Uterus (tissue), 4 donors: Measurements from ENCODE around the gene STX12. TPM values are rescaled to one million over a fixed set of nuclear protein-coding genes. Genes with fewer than 3 reads are reported as not detected.

Source experiments
- DNase-seq, 2 donors: peaks; one replicate each; pipeline ENCODE4 v3.0.0-alpha.2; 2019 to 2020
- H3K27ac ChIP-seq, 2 donors: fragments of 200-600 bp; sonication (generic); 1 replicate in 1 of 2; 2 replicates in 1 of 2; pipeline ENCODE4 v1.5.1; 2016 to 2018
- H3K27me3 ChIP-seq, 2 donors: fragments of 200-600 bp; sonication (generic); one replicate each; pipeline ENCODE4 v1.5.1; 2018 to 2019; ENCODE audit warnings: control low read depth in 1 of 2
- H3K36me3 ChIP-seq, 2 donors: fragments of 200-600 bp; sonication (generic); one replicate each; pipeline ENCODE4 v1.5.1; 2019; ENCODE audit warnings: control low read depth in 1 of 2
- H3K4me1 ChIP-seq, 2 donors: fragments of 200-600 bp; sonication (generic); one replicate each; pipeline ENCODE4 v1.5.1; 2018 to 2019; ENCODE audit warnings: control low read depth in 1 of 2
- H3K4me3 ChIP-seq, 2 donors: fragments of 200-600 bp; sonication (generic); 1 replicate in 1 of 2; 2 replicates in 1 of 2; pipeline ENCODE4 v1.5.1; 2018 to 2019; ENCODE audit warnings: mild to moderate bottlenecking in 1 of 2
- H3K9me3 ChIP-seq, 2 donors: fragments of 200-600 bp; sonication (generic); one replicate each; pipeline ENCODE4 v1.5.1; 2019; ENCODE audit warnings: control low read depth in 1 of 2
- POLR2A ChIP-seq, 2 donors: fragments of 450-650 bp; IDR thresholded peaks; one replicate each; pipeline ENCODE4 v1.6.1; 2016; ENCODE audit warnings: antibody characterized with exemption in 2 of 2, mild to moderate bottlenecking in 1 of 2, moderate library complexity in 1 of 2
- intact Hi-C: fragments of 100-400 bp; cut with DNase I; formaldehyde crosslinking; loops from one replicate; pipeline ENCODE4 v1.15.1; 2023; ENCODE audit warnings: low total_unique reads
- total RNA-seq, 4 donors: library from RNA; depleted of rRNA in 3 of 4; stranded (reverse); fragments of >200 nt in 3 of 4; gene quantifications; one replicate each; pipeline versions ENCODE4 v1.1.0 to v1.2.4, GENCODE V29; 2014 to 2023
- TF ChIP-seq, protein P1 (sequence below), 4 experiments: fragments of 200-600 bp in 2 of 4; fragments of 450-650 bp in 2 of 4; sonication (generic) in 2 of 4; IDR thresholded peaks; one replicate each; pipeline ENCODE4 v1.5.1; 2016 to 2019; ENCODE audit warnings: antibody characterized with exemption in 4 of 4, mild to moderate bottlenecking in 2 of 4, moderate library complexity in 1 of 4
- donor health status: DM: yes; HTN: yes; CAD: no.

STX12 gene
- total RNA-seq, 4 donors from 2014 or later, result 24.4 to 67.8 (median 56.2) TPM

DNA sequence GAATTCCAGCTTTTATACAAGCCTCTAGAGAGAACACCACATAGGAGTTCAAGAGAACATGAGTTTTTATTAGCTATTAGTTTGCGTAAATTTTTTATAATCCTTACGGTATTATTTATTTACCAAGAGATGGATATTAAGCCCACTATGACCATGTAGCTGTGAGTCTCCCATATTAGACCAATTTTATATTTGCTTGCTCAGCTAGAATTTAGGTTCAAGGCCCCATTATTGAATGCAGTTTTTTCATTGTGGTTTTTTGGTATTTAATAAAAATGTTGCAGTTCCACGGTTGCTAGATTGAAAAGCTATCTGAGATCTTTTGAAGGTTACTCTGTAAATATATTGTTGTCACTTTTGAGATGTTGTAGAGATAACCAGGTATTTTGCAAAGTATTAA lies 60.5 kb downstream of the STX12 start:
- Histone ChIP-seq H3K4me1 (peaks cover 9 to 14% of the 10 kb centered on the region in 2 donors), H3K27me3 (no peaks in the 10 kb centered on the region), H3K36me3 (no peaks in the 10 kb centered on the region), H3K4me3 (no peak overlapping the region), H3K27ac (no peak overlapping the region), H3K9me3 (no peaks in the 10 kb centered on the region)
- no peak for TF ChIP-seq POLR2A (IDR thresholded peaks at IDR 0.05)
- TF ChIP-seq, protein P1, sequence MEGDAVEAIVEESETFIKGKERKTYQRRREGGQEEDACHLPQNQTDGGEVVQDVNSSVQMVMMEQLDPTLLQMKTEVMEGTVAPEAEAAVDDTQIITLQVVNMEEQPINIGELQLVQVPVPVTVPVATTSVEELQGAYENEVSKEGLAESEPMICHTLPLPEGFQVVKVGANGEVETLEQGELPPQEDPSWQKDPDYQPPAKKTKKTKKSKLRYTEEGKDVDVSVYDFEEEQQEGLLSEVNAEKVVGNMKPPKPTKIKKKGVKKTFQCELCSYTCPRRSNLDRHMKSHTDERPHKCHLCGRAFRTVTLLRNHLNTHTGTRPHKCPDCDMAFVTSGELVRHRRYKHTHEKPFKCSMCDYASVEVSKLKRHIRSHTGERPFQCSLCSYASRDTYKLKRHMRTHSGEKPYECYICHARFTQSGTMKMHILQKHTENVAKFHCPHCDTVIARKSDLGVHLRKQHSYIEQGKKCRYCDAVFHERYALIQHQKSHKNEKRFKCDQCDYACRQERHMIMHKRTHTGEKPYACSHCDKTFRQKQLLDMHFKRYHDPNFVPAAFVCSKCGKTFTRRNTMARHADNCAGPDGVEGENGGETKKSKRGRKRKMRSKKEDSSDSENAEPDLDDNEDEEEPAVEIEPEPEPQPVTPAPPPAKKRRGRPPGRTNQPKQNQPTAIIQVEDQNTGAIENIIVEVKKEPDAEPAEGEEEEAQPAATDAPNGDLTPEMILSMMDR (IDR thresholded peaks at IDR 0.05), result no peak
- intact Hi-C loops, result no loop called here
- no peak for DNase-seq

DNA sequence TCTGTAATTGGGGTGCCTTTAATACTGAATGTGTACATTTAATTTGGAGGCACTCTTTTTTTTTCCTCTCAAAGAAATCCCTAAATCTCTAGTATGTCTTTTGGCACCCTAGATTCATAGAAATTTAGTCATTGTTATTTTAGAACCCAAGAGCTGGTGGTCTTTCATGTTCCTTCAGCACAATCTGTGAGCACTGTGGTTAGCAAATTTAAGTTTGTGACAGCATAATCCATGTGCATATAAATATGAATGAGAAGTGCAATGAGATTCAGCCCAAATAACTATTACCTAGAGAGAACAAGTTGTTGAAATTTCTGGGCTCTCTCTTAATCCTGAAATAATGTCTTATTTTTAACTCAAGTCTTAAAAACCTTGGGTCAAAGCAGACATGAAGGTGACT lies 62.0 kb downstream of the STX12 start:
- DNase-seq, result no peak
- H3K9me3 ChIP-seq, result no peaks in the 10 kb centered on the region
- no peaks in the 10 kb centered on the region for H3K27me3 ChIP-seq
- no peak overlapping the region for H3K27ac ChIP-seq
- H3K36me3 ChIP-seq, result no peaks in the 10 kb centered on the region
- H3K4me1 ChIP-seq, result peaks cover 9 to 14% of the 10 kb centered on the region in 2 donors
- no peak overlapping the region for H3K4me3 ChIP-seq
- intact Hi-C loops, result no loop called here
- TF ChIP-seq, protein P1 (IDR thresholded peaks at IDR 0.05), result no peak
- TF ChIP-seq POLR2A (IDR thresholded peaks at IDR 0.05), result no peak

DNA sequence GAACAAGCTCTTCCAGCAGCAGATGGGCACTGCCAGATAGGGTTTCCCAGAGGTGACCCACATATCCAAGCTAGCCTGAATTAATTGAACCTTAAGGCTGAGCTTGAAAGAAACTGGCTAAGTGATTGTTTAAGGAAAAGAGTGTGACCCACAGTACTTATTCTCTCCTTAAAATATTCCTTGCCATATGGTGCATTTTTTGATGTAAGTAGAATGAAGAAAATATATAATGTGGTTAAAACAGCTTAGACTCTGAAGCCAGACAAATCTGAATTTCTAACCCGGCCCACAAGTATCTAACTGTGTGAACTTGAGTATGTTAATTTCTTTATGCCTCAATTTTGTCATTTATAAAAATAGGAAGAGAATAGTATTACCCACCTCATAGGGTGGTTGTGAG lies 62.5 kb downstream of the STX12 start:
- Histone ChIP-seq H3K4me3 (no peak overlapping the region), H3K9me3 (no peaks in the 10 kb centered on the region), H3K27ac (no peak overlapping the region), H3K27me3 (no peaks in the 10 kb centered on the region), H3K4me1 (peaks cover 9 to 14% of the 10 kb centered on the region in 2 donors), H3K36me3 (no peaks in the 10 kb centered on the region)
- intact Hi-C loops, result no loop called here
- DNase-seq, result no peak
- TF ChIP-seq, protein P1 (IDR thresholded peaks at IDR 0.05), result no peak
- no peak for TF ChIP-seq POLR2A (IDR thresholded peaks at IDR 0.05)

DNA sequence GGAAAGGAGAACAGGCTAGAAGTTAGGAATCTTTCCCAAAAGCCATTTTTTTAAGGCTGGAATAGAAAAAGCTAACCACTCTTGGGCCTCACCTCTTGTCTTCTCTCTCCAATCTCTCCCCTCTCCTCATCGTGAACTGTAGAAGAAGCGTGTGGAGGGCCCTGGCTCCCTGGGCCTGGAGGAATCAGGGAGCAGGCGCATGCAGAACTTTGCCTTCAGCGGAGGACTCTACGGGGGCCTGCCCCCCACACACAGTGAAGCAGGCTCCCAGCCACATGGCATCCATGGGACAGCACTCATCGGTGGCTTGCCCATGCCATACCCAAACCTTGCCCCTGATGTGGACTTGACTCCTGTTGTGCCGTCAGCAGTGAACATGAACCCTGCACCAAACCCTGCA lies 76.9 kb downstream of the STX12 start:
- H3K4me3 ChIP-seq, result no peak overlapping the region
- H3K27me3 ChIP-seq, result no peaks in the 10 kb centered on the region
- no peaks in the 10 kb centered on the region for H3K36me3 ChIP-seq
- H3K9me3 ChIP-seq, result no peaks in the 10 kb centered on the region
- H3K4me1 ChIP-seq, result no peaks in the 10 kb centered on the region
- TF ChIP-seq POLR2A (IDR thresholded peaks at IDR 0.05), result no peak
- TF ChIP-seq, protein P1 (IDR thresholded peaks at IDR 0.05), result no peak
- DNase-seq, result no peak
- intact Hi-C loops, result no loop called here
- no peak overlapping the region for H3K27ac ChIP-seq

DNA sequence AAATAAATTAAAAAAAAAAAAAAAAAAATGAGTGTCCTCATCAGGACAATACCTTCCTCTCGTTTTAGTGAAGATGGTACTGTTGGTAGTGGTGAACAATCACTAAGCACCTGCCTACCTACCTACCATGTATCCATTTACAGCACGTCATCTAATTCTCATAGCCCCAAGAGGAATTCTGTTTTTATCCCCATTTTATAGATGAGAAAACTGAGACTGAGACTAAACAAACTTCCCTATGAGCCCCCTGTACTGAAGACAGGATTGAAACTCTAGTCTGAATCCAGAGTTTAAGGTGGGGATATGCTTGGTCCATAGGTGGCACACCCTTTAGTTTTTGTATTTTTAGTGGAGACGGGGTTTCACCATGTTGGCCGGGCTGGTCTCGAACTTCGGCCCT lies 82.1 kb downstream of the STX12 start:
- Histone ChIP-seq H3K9me3 (no peaks in the 10 kb centered on the region), H3K4me3 (no peak overlapping the region), H3K36me3 (no peaks in the 10 kb centered on the region), H3K27ac (no peak overlapping the region), H3K4me1 (no peaks in the 10 kb centered on the region), H3K27me3 (no peaks in the 10 kb centered on the region)
- no peak for DNase-seq
- intact Hi-C loops, result no loop called here
- TF ChIP-seq POLR2A (IDR thresholded peaks at IDR 0.05), result no peak
- TF ChIP-seq, protein P1 (IDR thresholded peaks at IDR 0.05), result no peak
